H9 (cell line): ENCODE data around the gene DCC. TPM values are rescaled to one million over a fixed set of nuclear protein-coding genes. Genes with fewer than 3 reads are reported as not detected.

ENCODE experiments used
- DNase-seq: peaks from one replicate; pipeline ENCODE4 v3.0.0-alpha.2; 2017
- H2AFZ ChIP-seq: one replicate; pipeline ENCODE4 v1.6.1; 2013; ENCODE audit warnings: mild to moderate bottlenecking, low read length, control low read depth, moderate library complexity
- H2AK5ac ChIP-seq: 2 replicates; pipeline ENCODE4 v1.6.1; 2013; ENCODE audit warnings: low read length, control low read depth, mixed read lengths; ENCODE audit not compliant: insufficient read length
- H2BK120ac ChIP-seq: one replicate; pipeline ENCODE4 v1.6.1; 2013; ENCODE audit warnings: low read depth, mild to moderate bottlenecking, low read length, control low read depth, inconsistent platforms; ENCODE audit not compliant: poor library complexity, severe bottlenecking
- H2BK12ac ChIP-seq: 2 replicates; pipeline ENCODE4 v1.6.1; 2013; ENCODE audit warnings: low read length, control low read depth, mixed read lengths, low read depth; ENCODE audit not compliant: insufficient read length
- H2BK15ac ChIP-seq: 2 replicates; pipeline ENCODE4 v1.6.1; 2013; ENCODE audit warnings: low read depth, low read length, control low read depth
- H2BK20ac ChIP-seq: one replicate; pipeline ENCODE4 v1.6.1; 2013; ENCODE audit warnings: low read depth, mild to moderate bottlenecking, low read length, control low read depth, inconsistent platforms; ENCODE audit not compliant: poor library complexity, severe bottlenecking
- H2BK5ac ChIP-seq: 2 replicates; pipeline ENCODE4 v1.6.1; 2013; ENCODE audit warnings: low read length, control low read depth, mixed read lengths; ENCODE audit not compliant: insufficient read length
- H3K14ac ChIP-seq: 2 replicates; pipeline ENCODE4 v1.6.1; 2013; ENCODE audit warnings: low read length, control low read depth; ENCODE audit not compliant: insufficient read depth
- H3K18ac ChIP-seq: 2 replicates; pipeline ENCODE4 v1.6.1; 2013; ENCODE audit warnings: low read depth, mild to moderate bottlenecking, mixed read lengths, low read length, control low read depth; ENCODE audit not compliant: insufficient read length
- H3K23ac ChIP-seq: 2 replicates; pipeline ENCODE4 v1.6.1; 2013; ENCODE audit warnings: low read length, control low read depth, mixed read lengths, low read depth; ENCODE audit not compliant: insufficient read length
- H3K23me2 ChIP-seq: 2 replicates; pipeline ENCODE4 v1.6.1; 2013; ENCODE audit warnings: low read depth, mild to moderate bottlenecking, mixed read lengths, low read length, control low read depth; ENCODE audit not compliant: insufficient read length, poor library complexity, severe bottlenecking
- H3K27ac ChIP-seq: 2 replicates; pipeline ENCODE4 v1.5.1; 2013; ENCODE audit warnings: low read length, control low read depth, mixed read lengths, low read depth; ENCODE audit not compliant: insufficient read length
- H3K27me3 ChIP-seq: 2 replicates; pipeline ENCODE4 v1.6.1; 2013; ENCODE audit warnings: low read length, control low read depth, inconsistent platforms; ENCODE audit not compliant: insufficient read depth
- H3K4ac ChIP-seq: 2 replicates; pipeline ENCODE4 v1.6.1; 2013; ENCODE audit warnings: low read depth, mild to moderate bottlenecking, control low read depth, inconsistent platforms, low read length, moderate library complexity
- H3K4me1 ChIP-seq: 2 replicates; pipeline ENCODE4 v1.6.1; 2013; ENCODE audit warnings: low read length, control low read depth, inconsistent platforms; ENCODE audit not compliant: insufficient read depth
- H3K4me2 ChIP-seq: 2 replicates; pipeline ENCODE4 v1.6.1; 2013; ENCODE audit warnings: low read length, control low read depth, mixed read lengths; ENCODE audit not compliant: insufficient read length, insufficient read depth
- H3K56ac ChIP-seq: 2 replicates; pipeline ENCODE4 v1.6.1; 2013; ENCODE audit warnings: low read depth, mild to moderate bottlenecking, mixed read lengths, low read length, control low read depth; ENCODE audit not compliant: insufficient read length
- H3K79me1 ChIP-seq: 2 replicates; pipeline ENCODE4 v1.6.1; 2013; ENCODE audit warnings: low read depth, mild to moderate bottlenecking, moderate library complexity, low read length, control low read depth, inconsistent platforms; ENCODE audit not compliant: insufficient read depth, poor library complexity, severe bottlenecking
- H3K79me2 ChIP-seq: 2 replicates; pipeline ENCODE4 v1.6.1; 2013; ENCODE audit warnings: low read length, control low read depth, inconsistent platforms; ENCODE audit not compliant: insufficient read depth
- H3K9ac ChIP-seq: 2 replicates; pipeline ENCODE4 v1.6.1; 2013; ENCODE audit warnings: low read length, control low read depth, mixed read lengths; ENCODE audit not compliant: insufficient read length; ENCODE audit errors: extremely low read depth
- H3K9me3 ChIP-seq: one replicate; pipeline ENCODE4 v1.6.1; 2013; ENCODE audit warnings: low read depth, low read length, inconsistent platforms; ENCODE audit not compliant: control insufficient read depth
- H3T11ph ChIP-seq: one replicate; pipeline ENCODE4 v1.6.1; 2013; ENCODE audit warnings: mild to moderate bottlenecking, low read length, control low read depth, inconsistent platforms
- H4K20me1 ChIP-seq: one replicate; pipeline ENCODE4 v1.6.1; 2013; ENCODE audit not compliant: control insufficient read depth, insufficient read length, insufficient read depth
- H4K5ac ChIP-seq: 2 replicates; pipeline ENCODE4 v1.6.1; 2013; ENCODE audit warnings: low read depth, mild to moderate bottlenecking, mixed read lengths, low read length, control low read depth; ENCODE audit not compliant: insufficient read length
- H4K8ac ChIP-seq: replicated peaks from 2 replicates; pipeline ENCODE4 v1.6.1; 2013; ENCODE audit warnings: low read length, control low read depth, mixed read lengths, low read depth; ENCODE audit not compliant: insufficient read length
- H4K91ac ChIP-seq: 2 replicates; pipeline ENCODE4 v1.6.1; 2013; ENCODE audit warnings: low read depth, mild to moderate bottlenecking, moderate library complexity, mixed read lengths, low read length, control low read depth; ENCODE audit not compliant: insufficient read length
- H3K27ac Mint-ChIP-seq, 3 experiments: 2 replicates in 2 of 3; 3 replicates in 1 of 3; pipeline ENCODE4 v1.8.0; 2020 to 2021; ENCODE audit warnings: mixed read lengths in 3 of 3, mild to moderate bottlenecking in 1 of 3, moderate library complexity in 1 of 3
- H3K27me3 Mint-ChIP-seq: 2 replicates; pipeline ENCODE4 v1.8.0; 2021; ENCODE audit warnings: low read depth, mild to moderate bottlenecking, moderate library complexity, mixed read lengths
- H3K36me3 Mint-ChIP-seq, 3 experiments: 2 replicates in 2 of 3; 3 replicates in 1 of 3; pipeline ENCODE4 v1.8.0; 2020 to 2021; ENCODE audit warnings: low read depth in 3 of 3, mixed read lengths in 3 of 3; ENCODE audit not compliant: insufficient read depth in 1 of 3
- H3K4me1 Mint-ChIP-seq, 2 experiments: 2 replicates each; pipeline ENCODE4 v1.8.0; 2020; ENCODE audit warnings: mixed read lengths in 2 of 2
- H3K4me3 Mint-ChIP-seq, 2 experiments: 2 replicates in 1 of 2; 3 replicates in 1 of 2; pipeline ENCODE4 v1.8.0; 2020 to 2021; ENCODE audit warnings: mild to moderate bottlenecking in 2 of 2, mixed read lengths in 2 of 2, moderate library complexity in 1 of 2
- H3K9me3 Mint-ChIP-seq, 2 experiments: 2 replicates in 1 of 2; 3 replicates in 1 of 2; pipeline ENCODE4 v1.8.0; 2020; ENCODE audit warnings: mild to moderate bottlenecking in 2 of 2, mixed read lengths in 2 of 2, moderate library complexity in 1 of 2
- CTCF ChIP-seq: fragments of 200-600 bp; sonication (generic); conservative IDR thresholded peaks from 3 replicates; pipeline ENCODE4 v1.8.0; 2021; ENCODE audit warnings: antibody characterized with exemption, mild to moderate bottlenecking
- WGBS: extraction: QIAGEN DNeasy Blood & Tissue Kit; methylation state at CpG from one replicate; pipeline ENCODE4 v1.1.7; 2013; ENCODE audit warnings: missing lambda C conversion rate, low lambda C conversion rate, mixed read lengths; ENCODE audit not compliant: insufficient read length; ENCODE audit errors: extremely low coverage; 5-methylcytosine and 5-hydroxymethylcytosine counted together
- total RNA-seq: library from RNA; stranded (reverse); gene quantifications from 2 replicates; pipeline ENCODE4 v1.2.1, GENCODE V29; 2021

Gene DCC
- total RNA-seq, 1 experiment from 2014 or later = 0.35 TPM

- Histone ChIP-seq H3K23ac (no peak overlapping the region), H2BK12ac (no peak overlapping the region), H4K91ac (no peak overlapping the region), H4K8ac (no peak overlapping the region), H4K20me1 (no peaks in the 10 kb centered on the region), H3K4me1 (no peaks in the 10 kb centered on the region; the same call in 1 of the 2 replicates), H3K18ac (no peak overlapping the region), H3K9ac (no peak overlapping the region), H3K4ac (no peak overlapping the region), H4K5ac (no peak overlapping the region), H3K56ac (no peak overlapping the region), H3K27me3 (no peaks in the 10 kb centered on the region), H2BK20ac (no peak overlapping the region), H3K9me3 (no peaks in the 10 kb centered on the region), H2BK15ac (no peak overlapping the region), H2AK5ac (no peak overlapping the region), H3K14ac (no peak overlapping the region), H3K4me2 (no peak overlapping the region), H3T11ph (no peak overlapping the region), H2BK120ac (no peak overlapping the region), H3K79me2 (no peaks in the 10 kb centered on the region), H3K23me2 (no peaks in the 10 kb centered on the region), H3K27ac (no peak overlapping the region), H2AFZ (no peak overlapping the region), H2BK5ac (no peak overlapping the region), H3K79me1 (no peaks in the 10 kb centered on the region)
- no peak for DNase-seq
- TF ChIP-seq CTCF = no peak
- peaks cover 10 to 17% of the 10 kb centered on the region in 2 experiments for H3K4me1 Mint-ChIP-seq
- H3K9me3 Mint-ChIP-seq = peaks cover 2% of the 10 kb centered on the region in 2 experiments; a peak in 1 of 5 replicates
- H3K27ac Mint-ChIP-seq = no peak overlapping the region
- H3K4me3 Mint-ChIP-seq = no peak overlapping the region
- no CpG with 5 or more reads among the region's 3 CpGs for WGBS
- H3K36me3 Mint-ChIP-seq = no peaks in the 10 kb centered on the region; a peak in 1 of 7 replicates
- no peaks in the 10 kb centered on the region for H3K27me3 Mint-ChIP-seq
These were observed 1194.7 kb downstream of the DCC start for GRCh38 chr18:53534695-53535094.
